ENCODE measurements around the gene DSTYK. TPM values are rescaled to one million over a fixed set of nuclear protein-coding genes. Genes with fewer than 3 reads are reported as not detected.

The DSTYK gene
- total and polyA plus RNA-seq, 2 donors (not counting 3 experiments of a cell fraction or from before 2014, with no cell fraction given), result 3.6 to 8.7 TPM

- Histone ChIP-seq H3K4me2 (ENCODE audit: insufficient read depth, low read length) (no peak overlapping the region), H3K9me3 (replicated peaks; ENCODE audit: control insufficient read depth, insufficient read depth, low read length) (no peaks in the 10 kb centered on the region), H3K27me3 (ENCODE audit: control insufficient read depth in 2 of 2, insufficient read depth in 2 of 2, low read length in 2 of 2) (no peaks in the 10 kb centered on the region), H3K79me2 (ENCODE audit: control insufficient read depth, insufficient read depth, low read length) (peaks cover 43% of the 10 kb centered on the region), H4K20me1 (replicated peaks; ENCODE audit: control insufficient read depth, extremely low read depth, insufficient read depth, low read length) (no peaks in the 10 kb centered on the region), H3K27ac (ENCODE audit: insufficient read depth, low read depth, low read length) (no peak overlapping the region), H2AFZ (ENCODE audit: low read depth, low read length) (no peak overlapping the region), H3K4me1 (ENCODE audit: control insufficient read depth, extremely low read depth, insufficient read depth, low read length) (peaks cover 12% of the 10 kb centered on the region), H3K9me1 (replicated peaks; ENCODE audit: control insufficient read depth, extremely low read depth, insufficient read depth, low read length) (no peaks in the 10 kb centered on the region), H3K4me3 (replicated peaks in 1 of 3; ENCODE audit: insufficient read depth in 1 of 3, low read depth in 1 of 3, low read length in 3 of 3) (no peak overlapping the region), H3K36me3 (ENCODE audit: control insufficient read depth in 2 of 2, extremely low read depth in 1 of 2, insufficient read depth in 2 of 2, low read length in 2 of 2) (no peaks in the 10 kb centered on the region), H3K9ac (replicated peaks; ENCODE audit: extremely low read depth, insufficient read depth, low read length) (no peak overlapping the region)
- intact Hi-C loops (cut with micrococcal nuclease) (no loop called here), dilution Hi-C loops (cut with MboI; ENCODE audit: extremely low pct_ligation_motif_present, low sequenced_read_pairs) (no loop called here)
- FAIRE-seq (no peak), DNase-seq (ENCODE audit: low read depth, low spot score) (no peak)
- CTCF ChIA-PET, result interaction anchor here (4.6 kb wide), 1 partner anchor 56 kb away, joined by 22 read pairs; no protein-coding TSS in a partner anchor
- POLR2A ChIA-PET, result no interaction called here
- no TSS peak for BruUV-seq (replicated peaks)
- TF ChIP-seq EZH2 (IDR thresholded peaks at IDR 0.05; ENCODE audit: borderline replicate concordance, low read depth, low read length, severe bottlenecking), result no peak
- TF ChIP-seq FOS (IDR thresholded peaks at IDR 0.05; ENCODE audit: borderline replicate concordance, insufficient read depth, low read length), result no peak
- TF ChIP-seq, protein P1, sequence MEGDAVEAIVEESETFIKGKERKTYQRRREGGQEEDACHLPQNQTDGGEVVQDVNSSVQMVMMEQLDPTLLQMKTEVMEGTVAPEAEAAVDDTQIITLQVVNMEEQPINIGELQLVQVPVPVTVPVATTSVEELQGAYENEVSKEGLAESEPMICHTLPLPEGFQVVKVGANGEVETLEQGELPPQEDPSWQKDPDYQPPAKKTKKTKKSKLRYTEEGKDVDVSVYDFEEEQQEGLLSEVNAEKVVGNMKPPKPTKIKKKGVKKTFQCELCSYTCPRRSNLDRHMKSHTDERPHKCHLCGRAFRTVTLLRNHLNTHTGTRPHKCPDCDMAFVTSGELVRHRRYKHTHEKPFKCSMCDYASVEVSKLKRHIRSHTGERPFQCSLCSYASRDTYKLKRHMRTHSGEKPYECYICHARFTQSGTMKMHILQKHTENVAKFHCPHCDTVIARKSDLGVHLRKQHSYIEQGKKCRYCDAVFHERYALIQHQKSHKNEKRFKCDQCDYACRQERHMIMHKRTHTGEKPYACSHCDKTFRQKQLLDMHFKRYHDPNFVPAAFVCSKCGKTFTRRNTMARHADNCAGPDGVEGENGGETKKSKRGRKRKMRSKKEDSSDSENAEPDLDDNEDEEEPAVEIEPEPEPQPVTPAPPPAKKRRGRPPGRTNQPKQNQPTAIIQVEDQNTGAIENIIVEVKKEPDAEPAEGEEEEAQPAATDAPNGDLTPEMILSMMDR (IDR thresholded peaks at IDR 0.05; ENCODE audit: extremely low read depth in 1 of 2, insufficient read depth in 1 of 2, low read depth in 1 of 2, low read length in 2 of 2), result no peak
- TF ChIP-seq POLR2AphosphoS5 (IDR thresholded peaks at IDR 0.05; ENCODE audit: insufficient read depth, low read depth, low read length), result no peak
These were observed 92.8 kb downstream of the DSTYK start for GRCh38 chr1:205118752-205119151.

DNA sequence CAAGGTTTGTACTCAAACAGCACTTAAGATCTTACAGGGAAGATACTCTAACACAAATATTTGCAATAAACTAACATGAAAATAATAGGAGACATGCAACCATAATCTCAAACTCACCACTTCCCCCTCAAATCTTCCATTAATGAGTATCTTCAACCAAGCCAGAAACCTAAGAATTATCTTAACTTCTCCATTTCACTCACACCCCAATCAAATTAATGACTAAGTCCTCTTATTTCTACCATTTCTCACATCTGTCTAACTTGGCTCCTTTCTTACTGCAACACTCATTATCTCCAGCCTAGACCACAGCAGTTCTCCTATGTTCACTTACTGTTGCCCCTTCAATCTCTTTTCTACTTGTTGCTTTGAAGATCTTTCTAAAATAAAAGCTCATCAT, 100.1 kb downstream of the DSTYK start:
- Histone ChIP-seq H4K20me1 (replicated peaks; ENCODE audit: control insufficient read depth, extremely low read depth, insufficient read depth, low read length) (no peaks in the 10 kb centered on the region), H3K9ac (replicated peaks; ENCODE audit: extremely low read depth, insufficient read depth, low read length) (no peak overlapping the region), H3K36me3 (ENCODE audit: control insufficient read depth in 2 of 2, extremely low read depth in 1 of 2, insufficient read depth in 2 of 2, low read length in 2 of 2) (peaks cover 3 to 8% of the 10 kb centered on the region in 2 experiments), H3K4me3 (replicated peaks in 1 of 3; ENCODE audit: insufficient read depth in 1 of 3, low read depth in 1 of 3, low read length in 3 of 3) (no peak overlapping the region), H3K27ac (ENCODE audit: insufficient read depth, low read depth, low read length) (no peak overlapping the region), H3K4me1 (ENCODE audit: control insufficient read depth, extremely low read depth, insufficient read depth, low read length) (no peaks in the 10 kb centered on the region), H3K4me2 (ENCODE audit: insufficient read depth, low read length) (no peak overlapping the region), H3K79me2 (ENCODE audit: control insufficient read depth, insufficient read depth, low read length) (peaks cover 4% of the 10 kb centered on the region), H3K9me3 (replicated peaks; ENCODE audit: control insufficient read depth, insufficient read depth, low read length) (no peaks in the 10 kb centered on the region), H2AFZ (ENCODE audit: low read depth, low read length) (no peak overlapping the region), H3K27me3 (ENCODE audit: control insufficient read depth in 2 of 2, insufficient read depth in 2 of 2, low read length in 2 of 2) (no peaks in the 10 kb centered on the region), H3K9me1 (replicated peaks; ENCODE audit: control insufficient read depth, extremely low read depth, insufficient read depth, low read length) (no peaks in the 10 kb centered on the region)
- no TSS peak for BruUV-seq (replicated peaks)
- dilution Hi-C loops (cut with MboI; ENCODE audit: extremely low pct_ligation_motif_present, low sequenced_read_pairs), result no loop called here
- ChIA-PET CTCF (interaction anchor here (1.6 kb wide), 1 partner anchor 30 kb away, joined by 4 read pairs; no protein-coding TSS in a partner anchor), POLR2A (no interaction called here)
- intact Hi-C loops (cut with micrococcal nuclease), result no loop called here
- DNase-seq (ENCODE audit: low read depth, low spot score) (no peak), FAIRE-seq (no peak)
- TF ChIP-seq MYC (IDR thresholded peaks at IDR 0.05; ENCODE audit: low read depth, low read length), result no peak
- TF ChIP-seq FOS (IDR thresholded peaks at IDR 0.05; ENCODE audit: borderline replicate concordance, insufficient read depth, low read length), result no peak
- no peak for TF ChIP-seq EZH2 (IDR thresholded peaks at IDR 0.05; ENCODE audit: borderline replicate concordance, low read depth, low read length, severe bottlenecking)
- TF ChIP-seq POLR2A (IDR thresholded peaks at IDR 0.05; ENCODE audit: low read depth, low read length), result no peak
- no peak for TF ChIP-seq MAX (IDR thresholded peaks at IDR 0.05; ENCODE audit: insufficient read depth, insufficient read length)
- TF ChIP-seq JUN (IDR thresholded peaks at IDR 0.05; ENCODE audit: borderline replicate concordance, insufficient read depth, insufficient read length, low read depth), result no peak
- no peak for TF ChIP-seq POLR2AphosphoS5 (IDR thresholded peaks at IDR 0.05; ENCODE audit: insufficient read depth, low read depth, low read length)
- TF ChIP-seq, protein P1 (IDR thresholded peaks at IDR 0.05; ENCODE audit: extremely low read depth in 1 of 2, insufficient read depth in 1 of 2, low read depth in 1 of 2, low read length in 2 of 2), result no peak
- no peak for TF ChIP-seq GATA2 (IDR thresholded peaks at IDR 0.05; ENCODE audit: insufficient read depth, insufficient read length, low read depth, low read length)
